ENCODE data around the gene ANKRD66. TPM values are rescaled to one million over a fixed set of nuclear protein-coding genes. Genes with fewer than 3 reads are reported as not detected.

Gene ANKRD66
- total and polyA plus RNA-seq, 2 donors (not counting 3 experiments of a cell fraction or from before 2014, with no cell fraction given): not detected

DNA sequence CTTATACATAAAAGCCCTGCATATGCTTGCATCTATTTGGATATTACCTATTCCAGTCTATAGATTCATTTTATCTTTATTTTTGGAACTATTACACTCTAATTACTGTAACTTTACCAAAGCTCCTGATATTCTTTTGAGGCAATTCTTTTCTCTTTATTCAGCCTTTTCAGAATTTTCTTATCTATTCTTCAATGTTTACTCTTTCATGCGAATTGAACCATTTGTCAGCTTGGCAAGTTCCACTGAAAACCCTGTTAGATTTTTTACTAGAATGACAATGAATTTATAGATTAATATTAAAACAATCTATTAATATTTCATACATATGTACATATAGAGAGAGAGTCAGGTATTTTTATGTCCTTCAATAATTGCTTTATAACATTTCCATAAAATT, 45.9 kb downstream of the ANKRD66 start:
- no peaks in the 10 kb centered on the region for H3K4me1 ChIP-seq (ENCODE audit: control insufficient read depth, extremely low read depth, insufficient read depth, low read length)
- ChIA-PET CTCF (no interaction called here), POLR2A (no interaction called here)
- no peaks in the 10 kb centered on the region for H3K9me3 ChIP-seq (replicated peaks; ENCODE audit: control insufficient read depth, insufficient read depth, low read length)
- dilution Hi-C loops (cut with MboI; ENCODE audit: extremely low pct_ligation_motif_present, low sequenced_read_pairs) (no loop called here), intact Hi-C loops (cut with micrococcal nuclease) (no loop called here)
- no peak overlapping the region for H3K27ac ChIP-seq (ENCODE audit: insufficient read depth, low read depth, low read length)
- H3K27me3 ChIP-seq (ENCODE audit: control insufficient read depth in 2 of 2, insufficient read depth in 2 of 2, low read length in 2 of 2): peaks cover 0 to 5% of the 10 kb centered on the region in 2 experiments
- no peak for DNase-seq (ENCODE audit: low read depth, low spot score)
- FAIRE-seq: no peak
- H3K79me2 ChIP-seq (ENCODE audit: control insufficient read depth, insufficient read depth, low read length): no peaks in the 10 kb centered on the region
- H3K9me1 ChIP-seq (replicated peaks; ENCODE audit: control insufficient read depth, extremely low read depth, insufficient read depth, low read length): no peaks in the 10 kb centered on the region
- H4K20me1 ChIP-seq (replicated peaks; ENCODE audit: control insufficient read depth, extremely low read depth, insufficient read depth, low read length): no peaks in the 10 kb centered on the region
- H3K4me2 ChIP-seq (ENCODE audit: insufficient read depth, low read length): no peak overlapping the region
- no peak overlapping the region for H3K9ac ChIP-seq (replicated peaks; ENCODE audit: extremely low read depth, insufficient read depth, low read length)
- H3K36me3 ChIP-seq (ENCODE audit: control insufficient read depth in 2 of 2, extremely low read depth in 1 of 2, insufficient read depth in 2 of 2, low read length in 2 of 2): no peaks in the 10 kb centered on the region
- no TSS peak for BruUV-seq (replicated peaks)
- no peak for TF ChIP-seq MYC (IDR thresholded peaks at IDR 0.05; ENCODE audit: low read depth, low read length)
- no peak for TF ChIP-seq JUN (IDR thresholded peaks at IDR 0.05; ENCODE audit: borderline replicate concordance, insufficient read depth, insufficient read length, low read depth)
- TF ChIP-seq FOS (IDR thresholded peaks at IDR 0.05; ENCODE audit: borderline replicate concordance, insufficient read depth, low read length): no peak
- no peak for TF ChIP-seq POLR2AphosphoS5 (IDR thresholded peaks at IDR 0.05; ENCODE audit: insufficient read depth, low read depth, low read length)
- TF ChIP-seq EZH2 (IDR thresholded peaks at IDR 0.05; ENCODE audit: borderline replicate concordance, low read depth, low read length, severe bottlenecking): no peak
- TF ChIP-seq POLR2A (IDR thresholded peaks at IDR 0.05; ENCODE audit: low read depth, low read length): no peak
- TF ChIP-seq, protein P1, sequence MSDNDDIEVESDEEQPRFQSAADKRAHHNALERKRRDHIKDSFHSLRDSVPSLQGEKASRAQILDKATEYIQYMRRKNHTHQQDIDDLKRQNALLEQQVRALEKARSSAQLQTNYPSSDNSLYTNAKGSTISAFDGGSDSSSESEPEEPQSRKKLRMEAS (IDR thresholded peaks at IDR 0.05; ENCODE audit: insufficient read depth, insufficient read length): no peak
- TF ChIP-seq, protein P2, sequence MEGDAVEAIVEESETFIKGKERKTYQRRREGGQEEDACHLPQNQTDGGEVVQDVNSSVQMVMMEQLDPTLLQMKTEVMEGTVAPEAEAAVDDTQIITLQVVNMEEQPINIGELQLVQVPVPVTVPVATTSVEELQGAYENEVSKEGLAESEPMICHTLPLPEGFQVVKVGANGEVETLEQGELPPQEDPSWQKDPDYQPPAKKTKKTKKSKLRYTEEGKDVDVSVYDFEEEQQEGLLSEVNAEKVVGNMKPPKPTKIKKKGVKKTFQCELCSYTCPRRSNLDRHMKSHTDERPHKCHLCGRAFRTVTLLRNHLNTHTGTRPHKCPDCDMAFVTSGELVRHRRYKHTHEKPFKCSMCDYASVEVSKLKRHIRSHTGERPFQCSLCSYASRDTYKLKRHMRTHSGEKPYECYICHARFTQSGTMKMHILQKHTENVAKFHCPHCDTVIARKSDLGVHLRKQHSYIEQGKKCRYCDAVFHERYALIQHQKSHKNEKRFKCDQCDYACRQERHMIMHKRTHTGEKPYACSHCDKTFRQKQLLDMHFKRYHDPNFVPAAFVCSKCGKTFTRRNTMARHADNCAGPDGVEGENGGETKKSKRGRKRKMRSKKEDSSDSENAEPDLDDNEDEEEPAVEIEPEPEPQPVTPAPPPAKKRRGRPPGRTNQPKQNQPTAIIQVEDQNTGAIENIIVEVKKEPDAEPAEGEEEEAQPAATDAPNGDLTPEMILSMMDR (IDR thresholded peaks at IDR 0.05; ENCODE audit: extremely low read depth in 1 of 2, insufficient read depth in 1 of 2, low read depth in 1 of 2, low read length in 2 of 2): no peak
- TF ChIP-seq GATA2 (IDR thresholded peaks at IDR 0.05; ENCODE audit: insufficient read depth, insufficient read length, low read depth, low read length): no peak
- no peak overlapping the region for H3K4me3 ChIP-seq (replicated peaks in 1 of 3; ENCODE audit: insufficient read depth in 1 of 3, low read depth in 1 of 3, low read length in 3 of 3)
- H2AFZ ChIP-seq (ENCODE audit: low read depth, low read length): no peak overlapping the region
